ENCODE data around the gene TGFBR3L. TPM values are rescaled to one million over a fixed set of nuclear protein-coding genes. Genes with fewer than 3 reads are reported as not detected.
A peak's percentile ranks its signal among the peaks of the same experiment; 100 is the strongest.

TGFBR3L gene
- total and polyA plus RNA-seq, 2 of the 13 experiments (the other 11 are each of a cell fraction or from before 2014, with no cell fraction given), result 0.20 to 1.0 TPM

- no peak for TF ChIP-seq BCLAF1 (IDR thresholded peaks at IDR 0.05)
- 0 out of 2 replicates have a peak, but pooled peaks have one; percentile 28 for TF ChIP-seq ZNF337 (CRISPR knock-in tag; IDR thresholded peaks at IDR 0.05; ENCODE audit: borderline replicate concordance, low read depth)
- TF ChIP-seq, protein P1, sequence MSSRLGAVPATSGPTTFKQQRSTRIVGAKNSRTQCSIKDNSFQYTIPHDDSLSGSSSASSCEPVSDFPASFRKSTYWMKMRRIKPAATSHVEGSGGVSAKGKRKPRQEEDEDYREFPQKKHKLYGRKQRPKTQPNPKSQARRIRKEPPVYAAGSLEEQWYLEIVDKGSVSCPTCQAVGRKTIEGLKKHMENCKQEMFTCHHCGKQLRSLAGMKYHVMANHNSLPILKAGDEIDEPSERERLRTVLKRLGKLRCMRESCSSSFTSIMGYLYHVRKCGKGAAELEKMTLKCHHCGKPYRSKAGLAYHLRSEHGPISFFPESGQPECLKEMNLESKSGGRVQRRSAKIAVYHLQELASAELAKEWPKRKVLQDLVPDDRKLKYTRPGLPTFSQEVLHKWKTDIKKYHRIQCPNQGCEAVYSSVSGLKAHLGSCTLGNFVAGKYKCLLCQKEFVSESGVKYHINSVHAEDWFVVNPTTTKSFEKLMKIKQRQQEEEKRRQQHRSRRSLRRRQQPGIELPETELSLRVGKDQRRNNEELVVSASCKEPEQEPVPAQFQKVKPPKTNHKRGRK (CRISPR knock-in tag; IDR thresholded peaks at IDR 0.05), result no peak
- peak; percentile 42 for TF ChIP-seq ZNF275 (CRISPR knock-in tag; IDR thresholded peaks at IDR 0.05; ENCODE audit: borderline replicate concordance)
- peak; percentile 95 for TF ChIP-seq ZFX (CRISPR knock-in tag; IDR thresholded peaks at IDR 0.05; ENCODE audit: low read depth)
- TF ChIP-seq, protein P2, sequence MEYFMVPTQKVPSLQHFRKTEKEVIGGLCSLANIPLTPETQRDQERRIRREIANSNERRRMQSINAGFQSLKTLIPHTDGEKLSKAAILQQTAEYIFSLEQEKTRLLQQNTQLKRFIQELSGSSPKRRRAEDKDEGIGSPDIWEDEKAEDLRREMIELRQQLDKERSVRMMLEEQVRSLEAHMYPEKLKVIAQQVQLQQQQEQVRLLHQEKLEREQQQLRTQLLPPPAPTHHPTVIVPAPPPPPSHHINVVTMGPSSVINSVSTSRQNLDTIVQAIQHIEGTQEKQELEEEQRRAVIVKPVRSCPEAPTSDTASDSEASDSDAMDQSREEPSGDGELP (IDR thresholded peaks at IDR 0.05; ENCODE audit: borderline replicate concordance, low read depth), result 0 out of 2 replicates have a peak, but pooled peaks have one; percentile 7
- TF ChIP-seq PCBP2 (optimal IDR thresholded peaks at IDR 0.05; ENCODE audit: low read depth, low read length, poor library complexity, severe bottlenecking), result no peak
- TF ChIP-seq ZNF180 (CRISPR knock-in tag; IDR thresholded peaks at IDR 0.05; ENCODE audit: borderline replicate concordance, low read depth), result no peak
- no peak for TF ChIP-seq ZNF660 (CRISPR knock-in tag; IDR thresholded peaks at IDR 0.05; ENCODE audit: borderline replicate concordance, low read depth)
- no peak for TF ChIP-seq PCBP1 (IDR thresholded peaks at IDR 0.05; ENCODE audit: borderline replicate concordance, low read depth, low read length)
- TF ChIP-seq ZFP1 (CRISPR knock-in tag; IDR thresholded peaks at IDR 0.05), result no peak
- TF ChIP-seq, protein P3, sequence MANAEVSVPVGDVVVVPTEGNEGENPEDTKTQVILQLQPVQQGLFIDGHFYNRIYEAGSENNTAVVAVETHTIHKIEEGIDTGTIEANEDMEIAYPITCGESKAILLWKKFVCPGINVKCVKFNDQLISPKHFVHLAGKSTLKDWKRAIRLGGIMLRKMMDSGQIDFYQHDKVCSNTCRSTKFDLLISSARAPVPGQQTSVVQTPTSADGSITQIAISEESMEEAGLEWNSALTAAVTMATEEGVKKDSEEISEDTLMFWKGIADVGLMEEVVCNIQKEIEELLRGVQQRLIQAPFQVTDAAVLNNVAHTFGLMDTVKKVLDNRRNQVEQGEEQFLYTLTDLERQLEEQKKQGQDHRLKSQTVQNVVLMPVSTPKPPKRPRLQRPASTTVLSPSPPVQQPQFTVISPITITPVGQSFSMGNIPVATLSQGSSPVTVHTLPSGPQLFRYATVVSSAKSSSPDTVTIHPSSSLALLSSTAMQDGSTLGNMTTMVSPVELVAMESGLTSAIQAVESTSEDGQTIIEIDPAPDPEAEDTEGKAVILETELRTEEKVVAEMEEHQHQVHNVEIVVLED (CRISPR knock-in tag; IDR thresholded peaks at IDR 0.05; ENCODE audit: borderline replicate concordance), result peak; percentile 86
- no peak; the same call in 1 of the 2 replicates for TF ChIP-seq SALL2 (CRISPR knock-in tag; IDR thresholded peaks at IDR 0.05)
- peak; percentile 94 for TF ChIP-seq GATAD1 (CRISPR knock-in tag; IDR thresholded peaks at IDR 0.05)
- TF ChIP-seq HNRNPL (IDR thresholded peaks at IDR 0.05; ENCODE audit: low read depth, low read length), result 0 out of 2 replicates have a peak, but pooled peaks have one; percentile 39
- no peak for TF ChIP-seq WIZ (CRISPR knock-in tag; IDR thresholded peaks at IDR 0.05)
- TF ChIP-seq ZMYM4 (CRISPR knock-in tag; IDR thresholded peaks at IDR 0.05), result peak; percentile 83
- TF ChIP-seq HMG20A (CRISPR knock-in tag; IDR thresholded peaks at IDR 0.05; ENCODE audit: borderline replicate concordance), result no peak
- TF ChIP-seq JUN (CRISPR knock-in tag; IDR thresholded peaks at IDR 0.05), result no peak
These were observed 29.0 kb downstream of the TGFBR3L start, which contains the start of gene TIMM44 (continued) for GRCh38 chr19:7943444-7944176.

All from HepG2 (cell line).